SK-N-SH treated with all-trans-retinoic acid at 6 μM for 48 hours (cell line): ENCODE data around the gene CALML3.

Source experiments
- ATAC-seq: fragments of 200-7000 bp; cut with Tn5 transposase; 3 replicates; pipeline ENCODE4 v1.9.1; 2020; ENCODE audit warnings: mild to moderate bottlenecking, moderate library complexity
- ARNTL ChIP-seq: fragments of 450-650 bp; formaldehyde crosslinking; IDR thresholded peaks from 2 replicates; pipeline ENCODE4 v1.5.0; 2020; ENCODE audit warnings: low read depth, mild to moderate bottlenecking, moderate library complexity, borderline replicate concordance
- BACH2 ChIP-seq: fragments of 250-450 bp; sonication (Bioruptor Pico); IDR thresholded peaks from 2 replicates; pipeline ENCODE4 v1.9.0; 2021; ENCODE audit warnings: mild to moderate bottlenecking, borderline replicate concordance
- CSRNP3 ChIP-seq: fragments of 250-450 bp; sonication (Bioruptor Pico); IDR thresholded peaks from 2 replicates; pipeline ENCODE4 v1.5.1; 2021; ENCODE audit warnings: mild to moderate bottlenecking, moderate library complexity
- ESRRG ChIP-seq: fragments of 250-450 bp; sonication (Bioruptor Pico); IDR thresholded peaks from 2 replicates; pipeline ENCODE4 v1.6.1; 2021; ENCODE audit warnings: mild to moderate bottlenecking
- GLIS3 ChIP-seq: fragments of 250-450 bp; sonication (Bioruptor Pico); IDR thresholded peaks from 2 replicates; pipeline ENCODE4 v1.5.0; 2020; ENCODE audit warnings: mild to moderate bottlenecking, moderate library complexity
- ISL1 ChIP-seq: fragments of 250-450 bp; sonication (Bioruptor Pico); IDR thresholded peaks from 2 replicates; pipeline ENCODE4 v2.1.2; 2022; ENCODE audit warnings: mild to moderate bottlenecking, moderate library complexity
- OSR1 ChIP-seq: fragments of 250-450 bp; sonication (Bioruptor Pico); IDR thresholded peaks from 2 replicates; pipeline ENCODE4 v1.8.0; 2022; ENCODE audit warnings: moderate library complexity, mild to moderate bottlenecking, inconsistent platforms
- PATZ1 ChIP-seq: fragments of 250-450 bp; sonication (Bioruptor Pico); IDR thresholded peaks from 2 replicates; pipeline ENCODE4 v1.8.0; 2020; ENCODE audit warnings: mild to moderate bottlenecking, moderate library complexity, borderline replicate concordance
- POU6F1 ChIP-seq: fragments of 250-450 bp; sonication (Bioruptor Pico); IDR thresholded peaks from 2 replicates; pipeline ENCODE4 v1.8.0; 2021; ENCODE audit warnings: low read depth, mild to moderate bottlenecking, moderate library complexity, borderline replicate concordance
- PPARA ChIP-seq: fragments of 250-450 bp; sonication (Bioruptor Pico); IDR thresholded peaks from 2 replicates; pipeline ENCODE4 v1.5.0; 2020; ENCODE audit warnings: mild to moderate bottlenecking, borderline replicate concordance
- RARB ChIP-seq: fragments of 250-450 bp; sonication (Bioruptor Pico); IDR thresholded peaks from 2 replicates; pipeline ENCODE4 v1.8.0; 2021; ENCODE audit warnings: mild to moderate bottlenecking, moderate library complexity
- SNAI2 ChIP-seq: fragments of 250-450 bp; sonication (Bioruptor Pico); IDR thresholded peaks from 2 replicates; pipeline ENCODE4 v1.5.0; 2020; ENCODE audit warnings: mild to moderate bottlenecking, moderate library complexity
- TOX ChIP-seq: fragments of 250-450 bp; sonication (Bioruptor Pico); IDR thresholded peaks from 2 replicates; pipeline ENCODE4 v1.8.0; 2021; ENCODE audit warnings: mild to moderate bottlenecking, moderate library complexity, borderline replicate concordance
- ZC3H10 ChIP-seq: fragments of 250-450 bp; sonication (Bioruptor Pico); IDR thresholded peaks from 2 replicates; pipeline ENCODE4 v1.5.1; 2021; ENCODE audit warnings: mild to moderate bottlenecking, moderate library complexity
- ZFP30 ChIP-seq: fragments of 450-650 bp; formaldehyde crosslinking; IDR thresholded peaks from 2 replicates; pipeline ENCODE4 v1.5.0; 2022; ENCODE audit warnings: mild to moderate bottlenecking, moderate library complexity
- ZNF565 ChIP-seq: fragments of 450-650 bp; formaldehyde crosslinking; conservative IDR thresholded peaks from 2 replicates; pipeline ENCODE4 v1.5.0; 2020; ENCODE audit warnings: low read depth, mild to moderate bottlenecking, moderate library complexity
- ZNF70 ChIP-seq: fragments of 450-650 bp; formaldehyde crosslinking; IDR thresholded peaks from 2 replicates; pipeline ENCODE4 v1.5.0; 2020; ENCODE audit warnings: mild to moderate bottlenecking, moderate library complexity
- ZNF8 ChIP-seq: fragments of 450-650 bp; formaldehyde crosslinking; IDR thresholded peaks from 2 replicates; pipeline ENCODE4 v1.5.0; 2020; ENCODE audit warnings: mild to moderate bottlenecking, moderate library complexity
- TF ChIP-seq, protein P1 (sequence below): fragments of 250-450 bp; sonication (Bioruptor Pico); IDR thresholded peaks from 2 replicates; pipeline ENCODE4 v1.5.1; 2020; ENCODE audit warnings: low read depth, mild to moderate bottlenecking, moderate library complexity

Gene CALML3

GRCh38 chr10:5550621-5551530, 26.1 kb downstream of the CALML3 start:
- peak; percentile 54 for ATAC-seq
- no peak for TF ChIP-seq BACH2 (CRISPR knock-in tag)
- TF ChIP-seq CSRNP3 (CRISPR knock-in tag) = no peak
- no peak for TF ChIP-seq GLIS3 (CRISPR knock-in tag)

GRCh38 chr10:5551531-5552375, 27.0 kb downstream of the CALML3 start:
- ATAC-seq = no peak
- TF ChIP-seq SNAI2 (CRISPR knock-in tag) = no peak
- TF ChIP-seq PATZ1 (CRISPR knock-in tag) = no peak
- no peak for TF ChIP-seq ARNTL (CRISPR knock-in tag)
- TF ChIP-seq ZFP30 = no peak
- TF ChIP-seq ESRRG = no peak
- no peak for TF ChIP-seq RARB
- TF ChIP-seq, protein P1, sequence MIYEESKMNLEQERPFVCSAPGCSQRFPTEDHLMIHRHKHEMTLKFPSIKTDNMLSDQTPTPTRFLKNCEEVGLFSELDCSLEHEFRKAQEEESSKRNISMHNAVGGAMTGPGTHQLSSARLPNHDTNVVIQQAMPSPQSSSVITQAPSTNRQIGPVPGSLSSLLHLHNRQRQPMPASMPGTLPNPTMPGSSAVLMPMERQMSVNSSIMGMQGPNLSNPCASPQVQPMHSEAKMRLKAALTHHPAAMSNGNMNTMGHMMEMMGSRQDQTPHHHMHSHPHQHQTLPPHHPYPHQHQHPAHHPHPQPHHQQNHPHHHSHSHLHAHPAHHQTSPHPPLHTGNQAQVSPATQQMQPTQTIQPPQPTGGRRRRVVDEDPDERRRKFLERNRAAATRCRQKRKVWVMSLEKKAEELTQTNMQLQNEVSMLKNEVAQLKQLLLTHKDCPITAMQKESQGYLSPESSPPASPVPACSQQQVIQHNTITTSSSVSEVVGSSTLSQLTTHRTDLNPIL (CRISPR knock-in tag) = no peak
- no peak for TF ChIP-seq BACH2 (CRISPR knock-in tag)
- TF ChIP-seq ZNF8 (CRISPR knock-in tag) = no peak
- TF ChIP-seq OSR1 = no peak
- TF ChIP-seq ZNF70 = no peak
- TF ChIP-seq GLIS3 (CRISPR knock-in tag) = no peak
- TF ChIP-seq TOX (CRISPR knock-in tag) = no peak
- no peak for TF ChIP-seq POU6F1 (CRISPR knock-in tag)
- TF ChIP-seq ZC3H10 (CRISPR knock-in tag) = no peak

DNA sequence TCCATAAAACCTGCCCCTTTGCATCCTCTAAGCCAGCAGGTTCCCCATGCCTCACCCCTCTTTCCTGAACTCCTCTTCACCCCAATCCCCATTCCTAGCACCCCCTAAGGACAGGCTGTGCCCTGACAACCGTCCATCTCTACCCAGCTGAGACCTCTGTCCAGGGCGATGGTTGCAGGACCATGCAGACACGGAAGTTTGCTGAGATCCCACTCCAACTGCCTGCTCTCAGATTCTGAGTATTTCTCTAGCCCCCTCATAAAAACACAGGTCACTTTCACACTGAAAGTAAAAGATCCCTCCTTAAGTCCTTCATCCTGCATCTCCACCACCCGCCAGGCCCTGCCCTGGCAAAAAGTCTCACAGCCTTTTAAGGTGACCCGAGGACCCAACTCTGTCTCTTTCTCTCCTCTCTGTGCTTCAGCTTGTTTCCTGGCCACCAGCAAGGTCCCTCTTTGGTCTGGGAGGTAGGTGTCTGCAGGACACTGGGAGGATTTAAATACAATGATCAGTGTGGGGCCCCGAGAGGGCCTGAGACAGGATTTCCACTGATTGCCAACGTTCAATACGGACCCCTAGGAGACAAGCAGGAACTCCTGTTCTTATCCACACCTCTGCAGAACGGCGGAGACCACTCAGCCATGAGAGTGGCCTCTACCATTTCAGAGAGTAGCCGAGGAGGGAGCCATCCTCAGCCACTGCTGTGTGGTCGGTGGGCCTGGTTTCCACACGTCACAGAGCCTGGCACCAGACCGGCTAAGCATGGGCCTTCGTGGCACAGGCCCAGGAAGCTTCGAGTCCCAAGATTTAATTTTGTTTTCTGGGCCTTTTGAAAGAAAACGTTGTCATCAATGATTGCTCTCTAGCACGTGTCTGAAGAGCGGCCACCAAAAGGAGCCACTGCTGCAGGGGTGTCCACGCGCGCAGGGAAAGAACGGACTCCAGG, 27.9 kb downstream of the CALML3 start:
- ATAC-seq = no peak
- TF ChIP-seq BACH2 (CRISPR knock-in tag) = no peak

DNA sequence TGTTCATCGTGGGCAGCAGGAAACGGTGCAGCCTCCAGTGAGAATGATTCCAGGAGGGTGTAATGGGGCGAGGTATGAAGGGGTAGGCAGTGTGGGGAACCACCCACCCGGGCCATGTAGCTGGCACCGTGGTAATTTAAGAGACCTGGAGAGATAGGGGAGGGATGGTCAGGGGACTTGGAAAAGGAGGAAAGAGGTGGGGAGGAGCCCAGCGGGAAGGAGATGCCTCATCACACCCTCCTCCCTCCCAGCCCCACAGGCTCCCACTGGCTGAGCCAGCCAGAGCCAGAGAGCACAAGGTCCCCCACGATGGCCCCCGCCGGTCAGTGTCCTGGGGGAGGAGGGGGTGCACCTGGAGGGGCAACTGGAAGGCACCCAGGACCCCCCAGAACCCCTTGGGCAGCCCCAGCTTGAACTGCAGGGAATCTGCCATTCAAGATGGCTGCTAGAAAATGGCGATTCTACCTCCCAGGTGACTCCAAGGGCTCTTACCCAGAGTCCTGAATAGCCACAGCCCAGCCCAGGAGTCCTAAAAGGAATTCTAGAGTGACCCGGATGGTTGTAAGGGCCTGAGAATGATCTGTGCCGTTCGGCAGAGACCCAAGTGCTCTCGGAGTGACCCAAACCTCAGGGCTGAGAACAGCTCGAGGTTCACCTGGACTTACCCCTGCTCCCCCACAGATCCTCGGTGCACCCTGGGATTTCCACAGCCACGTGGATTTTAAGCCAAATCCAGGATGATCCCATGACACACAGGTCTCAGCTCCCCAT, 28.8 kb downstream of the CALML3 start:
- no peak for ATAC-seq
- TF ChIP-seq ZNF565 (CRISPR knock-in tag) = no peak
- TF ChIP-seq, protein P1 (CRISPR knock-in tag) = no peak
- no peak for TF ChIP-seq BACH2 (CRISPR knock-in tag)
- TF ChIP-seq ZNF8 (CRISPR knock-in tag) = no peak
- no peak for TF ChIP-seq ZFP30
- no peak for TF ChIP-seq RARB
- TF ChIP-seq ZNF70 = no peak
- no peak for TF ChIP-seq GLIS3 (CRISPR knock-in tag)
- TF ChIP-seq ESRRG = no peak
- no peak for TF ChIP-seq CSRNP3 (CRISPR knock-in tag)
- no peak for TF ChIP-seq PPARA (CRISPR knock-in tag)
- TF ChIP-seq SNAI2 (CRISPR knock-in tag) = no peak
- TF ChIP-seq ISL1 (CRISPR knock-in tag) = no peak
